ENCODE measurements around the gene PRKCH. TPM values are rescaled to one million over a fixed set of nuclear protein-coding genes. Genes with fewer than 3 reads are reported as not detected.

PRKCH gene
- total RNA-seq, 1 experiment from 2014 or later, result 49.5 TPM

DNA sequence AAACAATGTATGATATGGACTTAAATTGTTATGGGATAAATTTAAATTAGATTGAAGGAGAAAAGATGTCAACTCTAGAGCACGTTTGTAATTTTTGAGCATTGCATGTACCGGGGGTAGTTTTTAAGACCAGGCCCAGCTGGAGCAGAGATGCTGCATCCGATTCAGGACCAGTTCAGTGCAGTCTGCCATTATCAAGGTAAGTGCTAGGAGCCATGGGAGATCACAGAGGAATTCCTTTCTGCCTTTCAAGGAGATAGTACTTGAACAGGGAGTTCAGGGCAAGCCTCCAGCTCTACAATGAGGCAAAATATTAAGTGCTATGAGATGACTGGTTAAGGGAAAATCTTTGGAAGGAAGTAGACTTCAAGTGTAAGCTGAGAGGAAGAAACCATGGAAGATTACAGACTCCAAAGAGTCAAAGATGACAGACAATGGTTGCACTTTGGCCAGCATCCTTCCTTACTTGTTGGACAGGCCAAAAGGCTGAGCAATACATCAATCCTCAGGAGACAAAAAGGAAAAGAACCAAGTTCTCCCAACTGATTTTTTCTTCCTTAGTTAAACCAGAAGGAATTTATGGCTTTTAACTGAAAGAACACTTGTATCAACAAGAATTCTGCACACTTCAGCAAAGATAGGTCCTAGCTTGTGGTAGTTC, 260.7 kb downstream of the PRKCH start:
- no peak for DNase-seq (ENCODE audit: low spot score)

- no peak for DNase-seq (ENCODE audit: low spot score)
These were observed 261.4 kb downstream of the PRKCH start for GRCh38 chr14:61582815-61583214.

- DNase-seq (ENCODE audit: low spot score), result no peak
These were observed 263.0 kb downstream of the PRKCH start for GRCh38 chr14:61584331-61584741.

DNA sequence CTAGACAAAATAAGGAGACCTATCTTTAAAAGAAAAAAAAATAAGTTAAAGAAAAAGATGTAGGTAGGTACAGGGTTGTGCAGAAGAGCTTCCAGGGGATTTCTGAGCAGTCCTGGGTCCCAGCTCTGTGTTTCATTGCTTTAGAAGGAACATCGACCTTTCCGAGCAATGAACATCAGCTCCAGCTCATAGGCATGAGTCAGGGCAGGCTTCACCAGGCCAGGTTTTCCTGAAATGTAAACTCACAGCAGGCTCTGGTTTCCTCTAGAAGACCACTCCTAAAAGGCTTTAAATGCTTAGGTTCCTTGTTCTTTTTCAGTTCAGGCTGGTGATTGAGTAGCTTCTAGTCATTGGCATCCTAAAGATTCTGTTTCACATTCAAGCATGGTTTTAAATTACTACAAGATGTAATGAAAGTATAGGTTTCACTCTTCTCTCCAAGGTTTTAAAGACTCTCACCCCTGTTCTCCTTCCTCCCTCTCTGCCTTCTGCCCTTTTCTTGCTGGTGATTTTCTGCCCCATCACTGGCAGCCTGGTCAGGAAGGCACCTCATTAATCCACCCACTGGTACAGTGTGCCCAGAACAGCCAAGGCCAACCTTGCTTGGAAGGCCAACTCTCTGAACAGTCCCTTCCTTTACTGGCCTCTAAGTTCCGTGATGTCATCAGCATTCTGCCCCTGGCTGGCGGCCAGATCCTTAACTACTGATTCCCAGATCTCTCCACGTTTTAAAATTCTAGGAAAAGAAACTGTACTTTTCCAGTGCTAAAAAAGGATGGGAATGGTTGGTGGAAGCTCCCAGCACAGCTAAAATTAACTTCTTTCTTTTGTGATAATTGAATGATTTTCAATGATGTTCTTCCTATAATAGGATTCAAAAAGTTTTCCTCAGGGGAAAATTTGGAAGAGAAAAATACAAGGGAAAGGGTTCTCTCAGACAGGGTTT, 264.5 kb downstream of the PRKCH start:
- no peak for DNase-seq (ENCODE audit: low spot score)

DNA sequence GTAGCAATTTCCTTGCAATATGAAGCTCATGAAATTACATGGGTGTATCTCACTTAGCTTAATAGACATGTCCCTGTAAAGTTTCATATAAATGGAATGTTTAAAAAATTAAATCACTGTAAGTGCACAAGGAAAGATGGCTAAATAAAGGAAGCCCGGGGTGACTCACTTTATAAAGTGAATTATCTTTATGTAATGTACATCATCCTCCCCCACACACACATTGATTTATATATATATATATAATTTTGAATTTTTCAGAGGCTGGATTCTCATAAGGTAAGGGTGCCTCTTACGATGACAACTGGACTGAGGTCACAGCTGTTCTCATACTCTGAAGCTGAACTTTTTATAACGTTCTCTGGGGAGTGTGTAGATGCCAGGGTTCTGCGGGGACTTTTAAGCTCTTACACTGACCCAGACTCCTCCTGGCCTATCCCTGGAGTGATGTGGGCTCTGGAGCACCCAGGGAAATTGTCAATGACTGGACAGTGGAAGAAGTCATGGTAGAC, 265.2 kb downstream of the PRKCH start:
- DNase-seq (ENCODE audit: low spot score), result no peak

- DNase-seq (ENCODE audit: low spot score), result no peak
These were observed 265.8 kb downstream of the PRKCH start for GRCh38 chr14:61587081-61587713.

DNA sequence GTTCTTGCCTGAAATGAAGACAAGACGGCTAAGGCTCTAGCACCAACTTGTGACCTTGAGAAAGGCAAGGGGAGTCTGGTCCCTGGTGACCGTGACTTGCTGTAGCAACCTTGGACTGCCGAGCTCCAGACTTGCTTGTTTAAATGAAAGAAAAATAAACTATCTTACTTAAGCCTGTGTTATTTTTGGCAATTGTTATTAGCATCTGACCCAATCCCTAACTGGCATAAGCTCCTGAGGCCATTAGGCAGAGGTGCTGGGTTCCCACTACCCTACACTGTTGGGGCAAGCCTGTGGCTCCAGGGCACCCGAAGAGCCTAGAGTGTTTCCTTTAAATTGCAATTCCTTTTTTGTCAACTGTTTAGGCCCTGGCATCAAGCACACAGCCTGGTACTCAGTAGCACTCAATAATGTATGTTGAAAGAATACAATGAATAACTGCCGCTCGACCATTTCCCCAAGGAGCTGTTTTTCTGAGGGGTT, 267.1 kb downstream of the PRKCH start:
- DNase-seq (ENCODE audit: low spot score), result no peak

DNA sequence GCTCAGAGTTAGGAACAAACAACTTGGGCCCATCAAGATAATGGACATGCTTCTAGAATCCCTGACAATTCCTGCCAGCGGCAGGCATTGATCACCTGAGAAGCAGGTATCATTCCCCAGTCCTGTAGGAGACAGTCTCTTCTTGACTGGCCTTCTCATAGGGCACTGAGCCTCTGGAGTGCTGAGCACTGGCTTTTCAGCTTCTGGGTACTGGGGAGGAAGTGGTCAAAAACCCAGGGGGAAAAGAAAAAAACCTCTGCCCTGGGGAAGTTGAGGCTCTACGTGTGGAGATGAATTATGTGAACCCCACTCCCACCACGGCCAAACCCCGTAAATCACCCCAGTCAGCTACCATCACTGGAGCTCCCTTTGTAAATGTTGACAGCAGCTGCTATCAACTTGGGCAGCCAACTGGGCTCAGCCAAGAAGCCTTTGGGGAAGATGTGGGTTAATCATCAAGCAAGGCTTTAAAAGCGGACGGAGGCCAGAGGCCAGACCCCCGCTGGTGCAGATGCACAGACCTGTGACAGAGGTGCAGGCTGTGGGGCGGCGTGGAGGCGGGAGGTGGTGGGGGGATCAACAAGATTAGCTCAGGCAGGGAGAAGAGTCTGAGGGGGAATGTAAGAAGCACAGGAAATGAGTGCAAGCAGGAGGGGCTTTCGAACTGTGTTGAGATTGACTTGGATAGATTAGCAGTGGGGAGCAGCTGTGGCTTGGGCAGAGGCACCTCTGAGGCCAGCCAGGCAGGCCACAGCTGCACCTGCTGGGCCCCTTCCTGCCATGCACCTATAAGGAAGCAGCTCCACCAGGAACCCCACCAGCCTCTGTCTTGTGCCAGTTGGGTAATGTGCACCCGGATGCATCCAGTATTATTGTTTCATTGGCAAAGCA, 268.6 kb downstream of the PRKCH start:
- DNase-seq (ENCODE audit: low spot score), result no peak

GRCh38 chr14:61591862-61592261, 270.5 kb downstream of the PRKCH start:
- no peak for DNase-seq (ENCODE audit: low spot score)

GRCh38 chr14:61593330-61593729, 272.0 kb downstream of the PRKCH start:
- no peak for DNase-seq (ENCODE audit: low spot score)

DNA sequence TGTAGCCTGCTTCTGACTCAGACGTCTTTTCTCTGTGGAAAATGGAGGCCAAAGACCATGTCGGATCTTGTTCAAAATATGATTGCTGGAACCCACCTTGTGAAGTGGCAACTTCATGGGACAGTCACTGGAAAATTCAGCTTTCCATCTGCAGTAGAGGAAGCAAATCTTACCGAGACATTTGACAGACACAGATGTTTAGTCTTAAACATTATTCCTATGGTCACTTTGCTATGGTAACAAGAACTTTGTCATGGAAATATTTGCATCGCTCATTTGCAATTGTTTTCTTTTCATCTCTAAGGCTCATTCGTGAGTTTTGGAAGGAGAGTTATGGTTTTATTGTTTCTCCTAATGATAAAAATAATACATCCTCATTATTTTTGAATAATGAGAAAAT, 275.6 kb downstream of the PRKCH start:
- DNase-seq (ENCODE audit: low spot score), result no peak

DNA sequence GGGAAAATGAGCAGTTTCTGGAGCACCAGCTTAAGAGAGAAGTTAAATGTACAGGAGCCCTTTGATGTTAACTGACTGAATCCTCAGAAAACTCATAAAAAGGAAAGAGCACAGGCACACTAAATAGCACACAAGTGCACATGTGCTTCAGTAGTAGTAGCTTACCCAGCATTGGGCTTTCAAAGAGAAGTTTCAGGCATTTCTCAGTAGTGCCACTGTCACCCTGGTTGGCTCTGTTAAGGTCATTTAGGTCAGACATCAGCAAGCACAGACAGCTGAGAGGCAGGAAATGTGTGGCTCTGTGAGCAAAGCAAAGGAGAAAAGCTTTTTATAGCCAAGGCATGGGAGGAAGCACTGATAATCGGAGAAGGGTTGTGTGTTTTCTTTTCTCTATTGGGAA, 277.6 kb downstream of the PRKCH start:
- DNase-seq (ENCODE audit: low spot score), result no peak

- no peak for DNase-seq (ENCODE audit: low spot score)
These were observed 278.6 kb downstream of the PRKCH start for GRCh38 chr14:61599942-61600341.

Other genes with a start within 250 kb of the PRKCH start
- gene TMEM30B, start 40.2 kb upstream of the PRKCH start, total RNA-seq (2014; rRNA removed; shearing (Covaris generic)), result 50.2 and 55.7 TPM in 2 replicates

Measured in HT-29 (cell line).